ENCODE results near the gene SEMA4D. TPM values are rescaled to one million over a fixed set of nuclear protein-coding genes. Genes with fewer than 3 reads are reported as not detected.

The SEMA4D gene
- total and polyA plus RNA-seq, 9 of the 15 experiments (the other 6 are each of a cell fraction or from before 2014, with no cell fraction given): 0.38 to 5.1 (median 1.8) TPM

DNA sequence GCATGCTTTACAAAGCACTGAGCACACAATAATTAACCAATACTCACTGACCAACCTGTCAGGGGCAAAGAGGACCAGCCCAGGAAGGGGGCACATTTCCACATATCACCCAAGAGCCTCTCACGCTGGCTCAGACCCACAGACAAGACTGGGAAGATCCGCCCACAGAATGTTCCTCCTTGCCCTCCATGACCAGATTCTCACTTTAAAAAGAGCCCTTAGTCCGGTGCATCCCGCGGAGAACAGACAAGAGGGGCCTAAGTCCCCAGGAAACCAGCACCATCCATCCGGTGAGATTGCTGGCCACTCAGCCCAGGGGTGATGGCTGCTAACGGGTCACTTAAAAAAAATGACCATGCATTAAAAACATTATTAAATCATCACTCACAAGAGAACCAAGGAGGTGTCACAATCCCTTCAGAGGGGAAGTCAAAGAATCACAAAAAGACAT is 32.9 kb downstream of the SEMA4D start:
- CTCF ChIA-PET (ENCODE audit: low intra/inter-chr PET ratio): no interaction called here
- POLR2A ChIA-PET: interaction anchor here (0.6 kb wide), 1 partner anchor 26 kb away, joined by 3 read pairs; no protein-coding TSS in a partner anchor
- Histone ChIP-seq H3K27me3 (ENCODE audit: control insufficient read depth in 2 of 2, insufficient read depth in 2 of 2, low read length in 2 of 2) (peaks cover 0 to 17% of the 10 kb centered on the region in 2 experiments; a peak in 2 of 5 replicates), H2AFZ (ENCODE audit: low read depth, low read length) (no peak overlapping the region), H3K4me3 (no peak overlapping the region), H3K9ac (ENCODE audit: insufficient read depth in 1 of 2, low read depth in 2 of 2, low read length in 2 of 2) (no peak overlapping the region), H3K36me3 (ENCODE audit: control insufficient read depth, insufficient read depth, low read length) (no peaks in the 10 kb centered on the region), H4K20me1 (replicated peaks; ENCODE audit: control insufficient read depth, insufficient read depth, low read length) (no peaks in the 10 kb centered on the region), H3K9me1 (ENCODE audit: control insufficient read depth, insufficient read depth, low read length) (no peaks in the 10 kb centered on the region), H3K27ac (ENCODE audit: extremely low read depth, low read depth, low read length) (no peak overlapping the region), H3K79me2 (ENCODE audit: control insufficient read depth, insufficient read depth, low read length) (no peaks in the 10 kb centered on the region), H3K4me2 (ENCODE audit: insufficient read depth, low read length) (no peak overlapping the region), H3K4me1 (replicated peaks in 1 of 2; ENCODE audit: control insufficient read depth in 2 of 2, insufficient read depth in 2 of 2, low read length in 2 of 2) (no peaks in the 10 kb centered on the region), H3K9me3 (replicated peaks; ENCODE audit: control insufficient read depth, insufficient read depth, low read depth, low read length) (no peaks in the 10 kb centered on the region)
- DNase-seq (ENCODE audit: extremely low read depth in 1 of 4, low spot score in 3 of 4) (no peak), FAIRE-seq (no peak), ATAC-seq (no peak)
- in situ Hi-C loops (cut with MboI): no loop called here
- intact Hi-C loops (cut with micrococcal nuclease): no loop called here
- no TSS peak for BruUV-seq (replicated peaks)
- 7% methylated on average over 7 of the region's 7 CpGs for WGBS (ENCODE audit: insufficient coverage, low coverage, missing lambda C conversion rate)
- TF ChIP-seq ZNF41 (CRISPR knock-in tag; conservative IDR thresholded peaks at IDR 0.05) (no peak), TCF3 (CRISPR knock-in tag; IDR thresholded peaks at IDR 0.05) (no peak), ATF6 (CRISPR knock-in tag; IDR thresholded peaks at IDR 0.05) (no peak), BHLHE40 (IDR thresholded peaks at IDR 0.05; ENCODE audit: low read length) (no peak), MTA1 (IDR thresholded peaks at IDR 0.05; ENCODE audit: borderline replicate concordance) (no peak), ASH1L (IDR thresholded peaks at IDR 0.05; ENCODE audit: borderline replicate concordance, low read depth, partially characterized antibody) (no peak), MCM5 (IDR thresholded peaks at IDR 0.05; ENCODE audit: low read depth) (no peak), BRD9 (IDR thresholded peaks at IDR 0.05; ENCODE audit: low read depth, partially characterized antibody) (no peak), ZNF175 (CRISPR knock-in tag; IDR thresholded peaks at IDR 0.05; ENCODE audit: low read depth) (no peak)
- TF ChIP-seq, protein P1, sequence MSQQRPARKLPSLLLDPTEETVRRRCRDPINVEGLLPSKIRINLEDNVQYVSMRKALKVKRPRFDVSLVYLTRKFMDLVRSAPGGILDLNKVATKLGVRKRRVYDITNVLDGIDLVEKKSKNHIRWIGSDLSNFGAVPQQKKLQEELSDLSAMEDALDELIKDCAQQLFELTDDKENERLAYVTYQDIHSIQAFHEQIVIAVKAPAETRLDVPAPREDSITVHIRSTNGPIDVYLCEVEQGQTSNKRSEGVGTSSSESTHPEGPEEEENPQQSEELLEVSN (IDR thresholded peaks at IDR 0.05; ENCODE audit: borderline replicate concordance in 1 of 2, extremely low read depth in 1 of 2, insufficient read depth in 1 of 2, insufficient read length in 1 of 2, low read depth in 1 of 2, low read length in 1 of 2, poor library complexity in 1 of 2, severe bottlenecking in 1 of 2): no peak
- TF ChIP-seq, protein P2, sequence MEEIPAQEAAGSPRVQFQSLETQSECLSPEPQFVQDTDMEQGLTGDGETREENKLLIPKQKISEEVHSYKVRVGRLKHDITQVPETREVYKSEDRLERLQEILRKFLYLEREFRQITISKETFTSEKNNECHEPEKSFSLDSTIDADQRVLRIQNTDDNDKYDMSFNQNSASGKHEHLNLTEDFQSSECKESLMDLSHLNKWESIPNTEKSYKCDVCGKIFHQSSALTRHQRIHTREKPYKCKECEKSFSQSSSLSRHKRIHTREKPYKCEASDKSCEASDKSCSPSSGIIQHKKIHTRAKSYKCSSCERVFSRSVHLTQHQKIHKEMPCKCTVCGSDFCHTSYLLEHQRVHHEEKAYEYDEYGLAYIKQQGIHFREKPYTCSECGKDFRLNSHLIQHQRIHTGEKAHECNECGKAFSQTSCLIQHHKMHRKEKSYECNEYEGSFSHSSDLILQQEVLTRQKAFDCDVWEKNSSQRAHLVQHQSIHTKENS (CRISPR knock-in tag; IDR thresholded peaks at IDR 0.05): no peak
- TF ChIP-seq, protein P3, sequence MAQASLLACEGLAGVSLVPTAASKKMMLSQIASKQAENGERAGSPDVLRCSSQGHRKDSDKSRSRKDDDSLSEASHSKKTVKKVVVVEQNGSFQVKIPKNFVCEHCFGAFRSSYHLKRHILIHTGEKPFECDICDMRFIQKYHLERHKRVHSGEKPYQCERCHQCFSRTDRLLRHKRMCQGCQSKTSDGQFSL (CRISPR knock-in tag; IDR thresholded peaks at IDR 0.05): no peak
- TF ChIP-seq, protein P3 (tag; IDR thresholded peaks at IDR 0.05): no peak

All from K562 (cell line).